HCEC 1CT (cell line): ENCODE results near the gene CEP85L.
A peak's percentile ranks its signal among the peaks of the same experiment; 100 is the strongest.

ENCODE experiments used
- DNase-seq: peaks from one replicate; pipeline ENCODE4 v3.0.0-alpha.2; 2017

Gene CEP85L

GRCh38 chr6:118618676-118619377 is 32.6 kb downstream of the CEP85L start:
- no peak for DNase-seq

- no peak for DNase-seq
Measured at GRCh38 chr6:118617417-118617816, 34.0 kb downstream of the CEP85L start.

GRCh38 chr6:118611334-118611733 is 40.1 kb downstream of the CEP85L start:
- DNase-seq = no peak

- DNase-seq = no peak
Measured at GRCh38 chr6:118606858-118607257, 44.5 kb downstream of the CEP85L start.

- DNase-seq = no peak
Measured at GRCh38 chr6:118606268-118606667, 45.1 kb downstream of the CEP85L start.

- DNase-seq = no peak
Measured at GRCh38 chr6:118603372-118603771, 48.0 kb downstream of the CEP85L start.

- no peak for DNase-seq
Measured at GRCh38 chr6:118602300-118602699, 49.1 kb downstream of the CEP85L start.

GRCh38 chr6:118598324-118598723 is 53.1 kb downstream of the CEP85L start:
- no peak for DNase-seq

- no peak for DNase-seq
Measured at GRCh38 chr6:118597636-118598035, 53.8 kb downstream of the CEP85L start.

GRCh38 chr6:118596774-118597320 is 54.5 kb downstream of the CEP85L start:
- no peak for DNase-seq

- DNase-seq = no peak
Measured at GRCh38 chr6:118594877-118595276, 56.5 kb downstream of the CEP85L start.

- no peak for DNase-seq
Measured at GRCh38 chr6:118591897-118592296, 59.5 kb downstream of the CEP85L start.

GRCh38 chr6:118589649-118590365 is 61.6 kb downstream of the CEP85L start:
- DNase-seq = no peak

- DNase-seq = no peak
Measured at GRCh38 chr6:118589186-118589585, 62.2 kb downstream of the CEP85L start.

GRCh38 chr6:118588626-118589025 is 62.8 kb downstream of the CEP85L start:
- DNase-seq = no peak

- no peak for DNase-seq
Measured at GRCh38 chr6:118586746-118587485, 64.5 kb downstream of the CEP85L start.

GRCh38 chr6:118584911-118585310 is 66.5 kb downstream of the CEP85L start:
- no peak for DNase-seq

GRCh38 chr6:118581489-118581959 is 69.9 kb downstream of the CEP85L start:
- DNase-seq = peak; percentile 74

- DNase-seq = peak; percentile 71
Measured at GRCh38 chr6:118580585-118581419, 70.6 kb downstream of the CEP85L start.

- DNase-seq = no peak
Measured at GRCh38 chr6:118579786-118580185, 71.6 kb downstream of the CEP85L start.

- no peak for DNase-seq
Measured at GRCh38 chr6:118578617-118579016, 72.8 kb downstream of the CEP85L start.

- DNase-seq = no peak
Measured at GRCh38 chr6:118577972-118578371, 73.4 kb downstream of the CEP85L start.
